IMR-90 (cell line): ENCODE results near the gene FANCM.

Experiments
- MXI1 ChIP-seq: IDR thresholded peaks from 2 replicates; pipeline ENCODE4 v1.6.1; 2012; ENCODE audit warnings: low read depth, mild to moderate bottlenecking, low read length, moderate library complexity, borderline replicate concordance
- POLR2A ChIP-seq: IDR thresholded peaks from 2 replicates; pipeline ENCODE4 v1.6.1; 2012; ENCODE audit warnings: mild to moderate bottlenecking, low read depth, low read length
- SMC3 ChIP-seq: fragments of 150-350 bp; IDR thresholded peaks from 2 replicates; pipeline ENCODE4 v1.6.1; 2016; ENCODE audit warnings: low read depth, mild to moderate bottlenecking, antibody characterized with exemption, low read length, moderate library complexity
- TF ChIP-seq, protein P1 (sequence below): conservative IDR thresholded peaks from 2 replicates; pipeline ENCODE4 v1.5.1; 2012; ENCODE audit warnings: mild to moderate bottlenecking, low read depth, low read length, improper control_type of control experiment

DNA sequence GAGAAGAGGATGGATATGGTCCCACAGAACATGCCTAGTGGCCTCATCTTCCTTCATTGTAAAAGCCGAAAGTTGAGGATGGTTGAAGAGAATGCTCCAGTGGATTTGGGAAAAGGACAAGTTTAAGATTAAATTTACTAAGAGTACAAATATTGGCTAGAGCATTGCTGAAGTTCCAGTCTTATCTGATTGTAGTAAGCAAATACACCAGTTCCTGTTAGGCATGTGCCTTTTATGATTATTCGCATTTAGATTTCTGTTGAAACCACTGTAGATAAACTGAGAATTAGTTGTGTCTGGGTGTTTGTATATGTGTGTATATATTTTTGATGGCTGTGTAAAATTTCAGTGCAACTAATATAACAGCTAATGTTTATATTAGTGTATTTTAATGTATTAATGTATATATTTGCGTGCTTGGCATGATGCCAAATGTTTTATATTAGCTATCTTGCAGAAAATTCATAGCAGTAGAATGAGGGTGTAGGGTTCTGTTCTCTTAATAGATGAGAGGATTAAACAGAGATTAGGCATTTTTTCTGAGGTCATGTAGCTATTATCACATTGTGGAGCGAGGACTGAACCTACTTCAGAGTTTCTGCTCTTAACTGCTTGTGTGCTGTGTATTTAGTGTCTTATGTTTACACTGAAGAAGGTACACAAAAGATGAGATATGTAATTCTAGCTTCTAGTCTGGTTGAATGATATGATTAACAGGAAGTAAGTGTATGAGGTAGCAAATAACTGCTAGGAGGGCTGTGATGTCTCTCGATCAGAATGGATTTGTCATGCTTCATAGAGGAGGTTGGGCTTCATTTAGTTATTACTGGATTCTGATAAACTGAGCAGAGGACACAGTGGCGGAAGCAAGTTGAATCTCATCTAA, 22.6 kb upstream of the FANCM start:
- TF ChIP-seq, protein P1, sequence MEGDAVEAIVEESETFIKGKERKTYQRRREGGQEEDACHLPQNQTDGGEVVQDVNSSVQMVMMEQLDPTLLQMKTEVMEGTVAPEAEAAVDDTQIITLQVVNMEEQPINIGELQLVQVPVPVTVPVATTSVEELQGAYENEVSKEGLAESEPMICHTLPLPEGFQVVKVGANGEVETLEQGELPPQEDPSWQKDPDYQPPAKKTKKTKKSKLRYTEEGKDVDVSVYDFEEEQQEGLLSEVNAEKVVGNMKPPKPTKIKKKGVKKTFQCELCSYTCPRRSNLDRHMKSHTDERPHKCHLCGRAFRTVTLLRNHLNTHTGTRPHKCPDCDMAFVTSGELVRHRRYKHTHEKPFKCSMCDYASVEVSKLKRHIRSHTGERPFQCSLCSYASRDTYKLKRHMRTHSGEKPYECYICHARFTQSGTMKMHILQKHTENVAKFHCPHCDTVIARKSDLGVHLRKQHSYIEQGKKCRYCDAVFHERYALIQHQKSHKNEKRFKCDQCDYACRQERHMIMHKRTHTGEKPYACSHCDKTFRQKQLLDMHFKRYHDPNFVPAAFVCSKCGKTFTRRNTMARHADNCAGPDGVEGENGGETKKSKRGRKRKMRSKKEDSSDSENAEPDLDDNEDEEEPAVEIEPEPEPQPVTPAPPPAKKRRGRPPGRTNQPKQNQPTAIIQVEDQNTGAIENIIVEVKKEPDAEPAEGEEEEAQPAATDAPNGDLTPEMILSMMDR, result no peak
- TF ChIP-seq MXI1 (no peak), SMC3 (no peak), POLR2A (no peak)
